WTC11 (cell line): ENCODE measurements around the gene ATP2A3. TPM values are rescaled to one million over a fixed set of nuclear protein-coding genes. Genes with fewer than 3 reads are reported as not detected.

ENCODE experiments used
- ATAC-seq: fragments of 200-7000 bp; cut with Tn5 transposase; 2 replicates; pipeline ENCODE4 v1.10.0; 2021; ENCODE audit warnings: mild to moderate bottlenecking, moderate library complexity
- CTCF ChIA-PET: fragments of 300-600 bp; sonication (Branson Sonifier 250); formaldehyde crosslinking; loops from one replicate; lab custom pipeline; 2021; ENCODE audit warnings: antibody characterized with exemption; lab: Charles Lee
- POLR2A ChIA-PET: fragments of 350-600 bp; sonication (Branson Sonifier 250); formaldehyde crosslinking; loops from one replicate; lab custom pipeline; 2021; ENCODE audit warnings: antibody characterized with exemption; lab: Charles Lee
- DNase-seq: peaks from one replicate; pipeline ENCODE4 v3.0.0; 2021; ENCODE audit warnings: low spot score
- H3K27ac Mint-ChIP-seq: 2 replicates; pipeline ENCODE4 v1.8.0; 2021; ENCODE audit warnings: mixed read lengths
- H3K27me3 Mint-ChIP-seq: 2 replicates; pipeline ENCODE4 v1.8.0; 2021; ENCODE audit warnings: low read depth, mild to moderate bottlenecking, moderate library complexity, mixed read lengths
- H3K36me3 Mint-ChIP-seq: 2 replicates; pipeline ENCODE4 v1.8.0; 2021; ENCODE audit warnings: mixed read lengths
- H3K4me1 Mint-ChIP-seq: 2 replicates; pipeline ENCODE4 v1.8.0; 2022; ENCODE audit warnings: mixed read lengths
- H3K4me3 Mint-ChIP-seq: 2 replicates; pipeline ENCODE4 v1.8.0; 2021; ENCODE audit warnings: mild to moderate bottlenecking, moderate library complexity, mixed read lengths
- H3K9me3 Mint-ChIP-seq: 2 replicates; pipeline ENCODE4 v1.8.0; 2021; ENCODE audit warnings: mixed read lengths
- CTCF ChIP-seq: fragments of 200-600 bp; IDR thresholded peaks from 2 replicates; pipeline ENCODE4 v1.8.0; 2022; ENCODE audit warnings: antibody characterized with exemption
- E2F4 ChIP-seq: sonication (generic); formaldehyde crosslinking; IDR thresholded peaks from 2 replicates; pipeline ENCODE4 v1.8.1; 2022; ENCODE audit warnings: low read depth, mild to moderate bottlenecking, moderate library complexity, missing genetic modification reagents, borderline replicate concordance
- EMX1 ChIP-seq: fragments of 250-450 bp; sonication (Bioruptor Pico); IDR thresholded peaks from 2 replicates; pipeline ENCODE4 v1.8.0; 2021; ENCODE audit warnings: mild to moderate bottlenecking
- FOXJ3 ChIP-seq: sonication (generic); formaldehyde crosslinking; IDR thresholded peaks from 2 replicates; pipeline ENCODE4 v1.9.0; 2021; ENCODE audit warnings: missing genetic modification reagents, mild to moderate bottlenecking, borderline replicate concordance
- IRF2 ChIP-seq: sonication (generic); formaldehyde crosslinking; IDR thresholded peaks from 2 replicates; pipeline ENCODE4 v1.8.0; 2022; ENCODE audit warnings: low read depth, missing genetic modification reagents, borderline replicate concordance
- JUN ChIP-seq: sonication (generic); formaldehyde crosslinking; IDR thresholded peaks from 2 replicates; pipeline ENCODE4 v1.8.0; 2023; ENCODE audit warnings: mild to moderate bottlenecking, missing genetic modification reagents
- MXD4 ChIP-seq: fragments of 250-450 bp; sonication (Bioruptor Pico); IDR thresholded peaks from 2 replicates; pipeline ENCODE4 v1.8.0; 2021; ENCODE audit warnings: mild to moderate bottlenecking, moderate library complexity, borderline replicate concordance
- NFATC4 ChIP-seq: fragments of 250-450 bp; sonication (Bioruptor Pico); IDR thresholded peaks from 2 replicates; pipeline ENCODE4 v1.9.0; 2021; ENCODE audit warnings: mild to moderate bottlenecking
- NR3C1 ChIP-seq: sonication (generic); formaldehyde crosslinking; conservative IDR thresholded peaks from 2 replicates; pipeline ENCODE4 v1.8.1; 2023; ENCODE audit warnings: low read depth, mild to moderate bottlenecking, missing genetic modification reagents
- OVOL2 ChIP-seq: fragments of 250-450 bp; sonication (Bioruptor Pico); IDR thresholded peaks from 2 replicates; pipeline ENCODE4 v1.9.0; 2021; ENCODE audit warnings: mild to moderate bottlenecking, borderline replicate concordance
- SMAD4 ChIP-seq: sonication (generic); formaldehyde crosslinking; IDR thresholded peaks from 2 replicates; pipeline ENCODE4 v1.8.0; 2022; ENCODE audit warnings: mild to moderate bottlenecking, missing genetic modification reagents
- SP1 ChIP-seq: sonication (generic); formaldehyde crosslinking; conservative IDR thresholded peaks from 2 replicates; pipeline ENCODE4 v1.8.1; 2022; ENCODE audit warnings: missing genetic modification reagents
- TCF7 ChIP-seq: sonication (generic); formaldehyde crosslinking; IDR thresholded peaks from 2 replicates; pipeline ENCODE4 v1.8.0; 2022; ENCODE audit warnings: mild to moderate bottlenecking, low read depth, missing genetic modification reagents, moderate library complexity
- ZBTB21 ChIP-seq: sonication (generic); formaldehyde crosslinking; IDR thresholded peaks from 2 replicates; pipeline ENCODE4 v1.8.1; 2023; ENCODE audit warnings: mild to moderate bottlenecking, missing genetic modification reagents, borderline replicate concordance
- ZNF416 ChIP-seq: fragments of 250-450 bp; sonication (Bioruptor Pico); IDR thresholded peaks from 2 replicates; pipeline ENCODE4 v1.9.0; 2021; ENCODE audit warnings: mild to moderate bottlenecking, inconsistent platforms
- ZNF532 ChIP-seq: fragments of 250-450 bp; sonication (Bioruptor Pico); IDR thresholded peaks from 2 replicates; pipeline ENCODE4 v1.9.0; 2021; ENCODE audit warnings: mild to moderate bottlenecking, borderline replicate concordance
- total RNA-seq: library from RNA; stranded (reverse); gene quantifications from 3 replicates; pipeline ENCODE4 v1.2.3, GENCODE V29; 2021
- TF ChIP-seq, protein P1 (sequence below): fragments of 250-450 bp; sonication (Bioruptor Pico); conservative IDR thresholded peaks from 2 replicates; pipeline ENCODE4 v1.9.0; 2021; ENCODE audit warnings: mild to moderate bottlenecking
- TF ChIP-seq, protein P2 (sequence below): fragments of 250-450 bp; sonication (Bioruptor Pico); IDR thresholded peaks from 2 replicates; pipeline ENCODE4 v2.1.2; 2022; ENCODE audit warnings: mild to moderate bottlenecking, moderate library complexity
- TF ChIP-seq, protein P3 (sequence below): sonication (generic); formaldehyde crosslinking; IDR thresholded peaks from 2 replicates; pipeline ENCODE4 v1.8.1; 2023; ENCODE audit warnings: mild to moderate bottlenecking, missing genetic modification reagents, moderate library complexity

Gene ATP2A3
- total RNA-seq, 1 experiment from 2014 or later, result 37.8 TPM

GRCh38 chr17:3959921-3960601 is 4.2 kb downstream of the ATP2A3 start:
- ATAC-seq (no peak), DNase-seq (no peak)
- CTCF ChIA-PET, result interaction anchor here (0.6 to 1.7 kb wide), 5 partner anchors 25 to 115 kb away, joined by 3 to 6 read pairs (median 5); no protein-coding TSS in a partner anchor
- POLR2A ChIA-PET, result no interaction called here
- Mint-ChIP-seq H3K4me3 (no peak overlapping the region), H3K27ac (peak overlapping the region; percentile 78), H3K27me3 (peaks cover 12% of the 10 kb centered on the region)
- TF ChIP-seq IRF2 (no peak), NR3C1 (CRISPR knock-in tag) (no peak), ZBTB21 (no peak), SP1 (no peak), ZNF416 (CRISPR knock-in tag) (no peak), OVOL2 (CRISPR knock-in tag) (no peak), ZNF532 (CRISPR knock-in tag) (no peak), MXD4 (CRISPR knock-in tag) (no peak), JUN (CRISPR knock-in tag) (no peak), SMAD4 (CRISPR knock-in tag) (no peak), EMX1 (no peak), E2F4 (no peak)
- TF ChIP-seq, all 79 proteins: peak for 0
- Mint-ChIP-seq H3K9me3 (no peaks in the 10 kb centered on the region), H3K36me3 (no peaks in the 10 kb centered on the region), H3K4me1 (peaks cover 67% of the 10 kb centered on the region)

- H3K4me1 Mint-ChIP-seq, result peaks cover 72% of the 10 kb centered on the region
- H3K9me3 Mint-ChIP-seq, result no peaks in the 10 kb centered on the region
- TF ChIP-seq NFATC4 (CRISPR knock-in tag) (no peak), FOXJ3 (no peak), TCF7 (CRISPR knock-in tag) (no peak), CTCF (no peak)
- TF ChIP-seq, protein P1, sequence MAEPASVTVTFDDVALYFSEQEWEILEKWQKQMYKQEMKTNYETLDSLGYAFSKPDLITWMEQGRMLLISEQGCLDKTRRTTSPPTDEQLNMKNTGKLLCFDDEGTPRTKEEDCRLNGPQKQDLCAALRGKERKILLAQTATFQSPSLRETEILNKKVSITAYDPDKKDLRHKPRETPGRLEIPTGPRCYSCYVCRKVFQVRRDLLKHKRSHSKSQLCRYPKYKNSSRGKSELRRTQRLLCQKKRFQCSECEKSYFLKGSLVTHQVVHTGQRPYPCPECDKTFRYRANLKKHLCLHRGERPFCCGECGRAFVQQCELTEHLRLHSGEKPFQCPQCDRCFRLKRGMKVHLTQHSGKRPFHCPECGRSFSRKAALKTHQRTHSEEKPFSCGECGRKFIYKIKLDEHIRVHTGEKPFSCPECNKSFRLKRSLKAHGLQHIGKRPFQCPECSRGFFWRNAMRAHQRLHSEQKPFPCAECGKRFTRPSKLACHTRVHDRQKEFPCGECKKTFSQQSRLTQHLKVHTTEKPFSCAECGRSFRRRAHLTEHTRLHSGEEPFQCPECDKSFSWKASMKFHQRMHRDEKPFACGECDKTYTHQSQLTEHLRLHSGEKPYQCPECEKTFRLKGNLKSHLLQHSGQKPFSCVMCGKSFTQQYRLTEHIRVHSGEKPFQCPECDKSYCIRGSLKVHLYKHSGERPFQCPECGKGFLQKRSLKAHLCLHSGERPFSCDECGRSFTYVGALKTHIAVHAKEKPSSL (CRISPR knock-in tag), result no peak
- TF ChIP-seq, protein P2, sequence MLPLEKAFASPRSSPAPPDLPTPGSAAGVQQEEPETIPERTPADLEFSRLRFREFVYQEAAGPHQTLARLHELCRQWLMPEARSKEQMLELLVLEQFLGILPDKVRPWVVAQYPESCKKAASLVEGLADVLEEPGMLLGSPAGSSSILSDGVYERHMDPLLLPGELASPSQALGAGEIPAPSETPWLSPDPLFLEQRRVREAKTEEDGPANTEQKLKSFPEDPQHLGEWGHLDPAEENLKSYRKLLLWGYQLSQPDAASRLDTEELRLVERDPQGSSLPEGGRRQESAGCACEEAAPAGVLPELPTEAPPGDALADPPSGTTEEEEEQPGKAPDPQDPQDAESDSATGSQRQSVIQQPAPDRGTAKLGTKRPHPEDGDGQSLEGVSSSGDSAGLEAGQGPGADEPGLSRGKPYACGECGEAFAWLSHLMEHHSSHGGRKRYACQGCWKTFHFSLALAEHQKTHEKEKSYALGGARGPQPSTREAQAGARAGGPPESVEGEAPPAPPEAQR (CRISPR knock-in tag), result no peak
- TF ChIP-seq, protein P3, sequence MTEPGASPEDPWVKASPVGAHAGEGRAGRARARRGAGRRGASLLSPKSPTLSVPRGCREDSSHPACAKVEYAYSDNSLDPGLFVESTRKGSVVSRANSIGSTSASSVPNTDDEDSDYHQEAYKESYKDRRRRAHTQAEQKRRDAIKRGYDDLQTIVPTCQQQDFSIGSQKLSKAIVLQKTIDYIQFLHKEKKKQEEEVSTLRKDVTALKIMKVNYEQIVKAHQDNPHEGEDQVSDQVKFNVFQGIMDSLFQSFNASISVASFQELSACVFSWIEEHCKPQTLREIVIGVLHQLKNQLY, result no peak
- peaks cover 12% of the 10 kb centered on the region for H3K27me3 Mint-ChIP-seq
- CTCF ChIA-PET, result interaction anchor here (0.6 to 1.7 kb wide), 5 partner anchors 25 to 116 kb away, joined by 3 to 6 read pairs (median 5); no protein-coding TSS in a partner anchor
- DNase-seq, result no peak
- no peak for ATAC-seq
- no peak overlapping the region for H3K4me3 Mint-ChIP-seq
- no peaks in the 10 kb centered on the region for H3K36me3 Mint-ChIP-seq
- POLR2A ChIA-PET, result no interaction called here
- H3K27ac Mint-ChIP-seq, result peak overlapping the region; percentile 78
Measured at GRCh38 chr17:3959295-3959899, 4.8 kb downstream of the ATP2A3 start.
